ENCODE data around the gene PLXNA4. TPM values are rescaled to one million over a fixed set of nuclear protein-coding genes. Genes with fewer than 3 reads are reported as not detected.

PLXNA4 gene
- total RNA-seq, 1 donor from 2014 or later, result 3.5 TPM

DNA sequence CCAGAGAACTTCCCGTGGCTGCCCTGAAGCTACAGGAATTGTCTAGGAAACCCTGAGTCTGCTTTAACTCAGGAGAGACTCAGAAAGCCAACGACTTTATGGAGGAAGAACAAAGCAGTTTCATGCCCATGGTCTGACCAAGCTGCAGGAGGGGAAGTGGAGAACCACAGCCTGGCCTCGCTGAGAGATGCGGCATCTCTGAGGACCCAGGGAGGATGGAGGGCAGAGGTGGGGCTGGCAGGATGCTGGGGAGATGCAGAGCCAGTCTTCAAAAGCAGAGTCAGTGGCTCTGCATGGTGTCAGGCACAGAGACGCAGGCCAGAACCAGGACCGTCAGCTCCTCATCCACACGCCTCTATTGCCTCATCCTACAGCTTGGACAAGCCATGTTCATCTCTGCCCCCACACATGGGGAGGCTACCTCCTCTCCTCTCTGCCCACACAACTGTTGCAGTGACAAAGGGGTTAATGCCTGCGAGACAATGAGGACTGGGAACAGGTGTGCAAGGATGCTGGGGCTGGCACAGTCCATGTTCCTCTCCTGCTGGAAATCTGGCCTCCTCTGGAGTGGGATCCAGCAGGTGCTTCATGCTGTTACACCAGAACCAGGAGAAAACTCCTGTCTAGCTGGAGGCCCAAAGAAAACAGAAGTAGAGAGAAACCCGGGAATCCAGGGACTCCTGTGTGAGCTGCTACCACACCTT, 267.0 kb downstream of the PLXNA4 start:
- Mint-ChIP-seq H3K27me3 (ENCODE audit: unreplicated experiment) (peaks cover 4% of the 10 kb centered on the region), H3K4me3 (ENCODE audit: unreplicated experiment) (no peak overlapping the region), H3K4me1 (ENCODE audit: unreplicated experiment) (peaks cover 4% of the 10 kb centered on the region), H3K27ac (ENCODE audit: unreplicated experiment) (no peak overlapping the region), H3K36me3 (ENCODE audit: low read depth, unreplicated experiment) (no peaks in the 10 kb centered on the region), H3K9me3 (ENCODE audit: unreplicated experiment) (no peaks in the 10 kb centered on the region)
- DNase-seq (ENCODE audit: low spot score), result no peak
- TF ChIP-seq, protein P1, sequence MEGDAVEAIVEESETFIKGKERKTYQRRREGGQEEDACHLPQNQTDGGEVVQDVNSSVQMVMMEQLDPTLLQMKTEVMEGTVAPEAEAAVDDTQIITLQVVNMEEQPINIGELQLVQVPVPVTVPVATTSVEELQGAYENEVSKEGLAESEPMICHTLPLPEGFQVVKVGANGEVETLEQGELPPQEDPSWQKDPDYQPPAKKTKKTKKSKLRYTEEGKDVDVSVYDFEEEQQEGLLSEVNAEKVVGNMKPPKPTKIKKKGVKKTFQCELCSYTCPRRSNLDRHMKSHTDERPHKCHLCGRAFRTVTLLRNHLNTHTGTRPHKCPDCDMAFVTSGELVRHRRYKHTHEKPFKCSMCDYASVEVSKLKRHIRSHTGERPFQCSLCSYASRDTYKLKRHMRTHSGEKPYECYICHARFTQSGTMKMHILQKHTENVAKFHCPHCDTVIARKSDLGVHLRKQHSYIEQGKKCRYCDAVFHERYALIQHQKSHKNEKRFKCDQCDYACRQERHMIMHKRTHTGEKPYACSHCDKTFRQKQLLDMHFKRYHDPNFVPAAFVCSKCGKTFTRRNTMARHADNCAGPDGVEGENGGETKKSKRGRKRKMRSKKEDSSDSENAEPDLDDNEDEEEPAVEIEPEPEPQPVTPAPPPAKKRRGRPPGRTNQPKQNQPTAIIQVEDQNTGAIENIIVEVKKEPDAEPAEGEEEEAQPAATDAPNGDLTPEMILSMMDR (IDR thresholded peaks at IDR 0.05; ENCODE audit: unreplicated experiment), result no peak

DNA sequence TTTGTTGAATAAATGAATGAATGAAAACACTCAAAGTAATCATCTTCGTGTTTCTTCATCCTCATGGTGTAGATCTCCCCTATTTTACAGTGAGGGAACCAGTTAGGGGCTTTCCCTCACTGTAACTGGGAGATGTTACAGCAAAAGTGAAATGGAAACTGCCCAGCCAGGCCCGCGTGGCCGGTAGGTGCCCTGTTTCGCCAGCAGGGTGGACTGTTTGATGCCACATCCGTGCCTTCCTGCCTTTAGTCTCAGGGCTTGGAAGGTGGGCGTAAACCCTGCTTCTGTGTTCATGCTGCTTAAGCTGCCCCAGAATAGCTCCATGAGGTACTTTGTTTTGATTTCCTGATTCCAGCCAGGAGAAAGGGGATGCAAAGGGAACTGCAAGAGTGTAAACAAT, 268.8 kb downstream of the PLXNA4 start:
- H3K27ac Mint-ChIP-seq (ENCODE audit: unreplicated experiment), result no peak overlapping the region
- H3K4me1 Mint-ChIP-seq (ENCODE audit: unreplicated experiment), result peaks cover 4% of the 10 kb centered on the region
- DNase-seq (ENCODE audit: low spot score), result no peak
- no peaks in the 10 kb centered on the region for H3K9me3 Mint-ChIP-seq (ENCODE audit: unreplicated experiment)
- peaks cover under 1% of the 10 kb centered on the region for H3K27me3 Mint-ChIP-seq (ENCODE audit: unreplicated experiment)
- no peak overlapping the region for H3K4me3 Mint-ChIP-seq (ENCODE audit: unreplicated experiment)
- no peaks in the 10 kb centered on the region for H3K36me3 Mint-ChIP-seq (ENCODE audit: low read depth, unreplicated experiment)
- TF ChIP-seq, protein P1 (IDR thresholded peaks at IDR 0.05; ENCODE audit: unreplicated experiment), result no peak

DNA sequence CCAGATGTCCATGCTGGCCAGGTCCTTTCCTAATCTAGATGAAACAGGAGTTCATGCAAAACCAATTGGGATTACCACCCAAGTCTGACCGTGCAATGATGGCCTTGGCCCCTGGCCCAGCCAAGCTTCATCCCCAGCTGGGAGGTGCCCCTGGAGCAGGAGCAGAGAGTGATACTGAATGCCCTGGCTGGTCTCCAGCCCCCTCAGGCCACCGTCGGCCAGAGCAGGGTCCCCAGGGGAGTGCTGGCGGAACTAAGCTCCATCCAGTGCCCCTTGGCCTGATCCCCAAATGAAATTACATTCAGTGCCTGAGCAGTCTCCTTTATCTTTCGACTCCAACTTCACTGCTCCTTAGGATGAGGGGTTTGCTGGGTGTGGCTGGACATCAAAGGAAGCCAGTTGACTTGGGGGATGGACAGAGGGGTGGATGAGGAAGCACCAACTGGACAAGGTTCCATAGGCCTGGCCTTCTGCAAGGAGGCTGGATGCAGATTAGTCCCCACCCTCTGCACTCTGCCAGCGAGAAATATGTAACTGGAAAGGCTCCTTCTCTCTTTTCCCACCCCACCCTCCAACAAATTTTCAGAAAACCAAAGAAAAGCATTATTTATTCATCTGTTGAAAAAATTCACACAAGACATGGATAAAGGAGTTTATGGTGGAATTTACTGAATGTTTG, 275.5 kb downstream of the PLXNA4 start:
- Mint-ChIP-seq H3K36me3 (ENCODE audit: low read depth, unreplicated experiment) (no peaks in the 10 kb centered on the region), H3K9me3 (ENCODE audit: unreplicated experiment) (no peaks in the 10 kb centered on the region), H3K27me3 (ENCODE audit: unreplicated experiment) (peaks cover 1% of the 10 kb centered on the region), H3K4me3 (ENCODE audit: unreplicated experiment) (no peak overlapping the region), H3K4me1 (ENCODE audit: unreplicated experiment) (peaks cover 3% of the 10 kb centered on the region), H3K27ac (ENCODE audit: unreplicated experiment) (no peak overlapping the region)
- no peak for DNase-seq (ENCODE audit: low spot score)
- TF ChIP-seq, protein P1 (IDR thresholded peaks at IDR 0.05; ENCODE audit: unreplicated experiment), result no peak

DNA sequence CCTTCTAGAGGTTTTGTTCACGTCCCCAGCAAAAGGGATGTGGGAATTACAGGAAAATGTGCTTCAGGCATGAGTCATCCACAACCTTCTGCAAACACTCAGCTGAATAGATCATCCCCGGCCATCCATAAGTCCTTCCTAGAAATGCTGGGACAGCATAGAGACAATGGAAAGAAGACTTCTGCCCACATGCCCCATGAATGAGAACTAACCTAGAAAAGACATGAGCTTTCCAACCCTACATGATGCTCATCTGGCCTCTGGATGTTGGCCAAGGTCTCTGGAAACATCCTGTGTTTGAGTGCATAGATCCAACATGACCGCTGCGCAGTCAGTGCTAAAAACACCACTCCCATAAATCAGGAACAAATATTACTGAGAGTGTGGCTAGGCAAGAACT, 277.5 kb downstream of the PLXNA4 start:
- Mint-ChIP-seq H3K27ac (ENCODE audit: unreplicated experiment) (no peak overlapping the region), H3K4me1 (ENCODE audit: unreplicated experiment) (peaks cover 3% of the 10 kb centered on the region), H3K9me3 (ENCODE audit: unreplicated experiment) (no peaks in the 10 kb centered on the region), H3K36me3 (ENCODE audit: low read depth, unreplicated experiment) (no peaks in the 10 kb centered on the region), H3K4me3 (ENCODE audit: unreplicated experiment) (no peak overlapping the region), H3K27me3 (ENCODE audit: unreplicated experiment) (peaks cover 1% of the 10 kb centered on the region)
- TF ChIP-seq, protein P1 (IDR thresholded peaks at IDR 0.05; ENCODE audit: unreplicated experiment), result no peak
- no peak for DNase-seq (ENCODE audit: low spot score)

DNA sequence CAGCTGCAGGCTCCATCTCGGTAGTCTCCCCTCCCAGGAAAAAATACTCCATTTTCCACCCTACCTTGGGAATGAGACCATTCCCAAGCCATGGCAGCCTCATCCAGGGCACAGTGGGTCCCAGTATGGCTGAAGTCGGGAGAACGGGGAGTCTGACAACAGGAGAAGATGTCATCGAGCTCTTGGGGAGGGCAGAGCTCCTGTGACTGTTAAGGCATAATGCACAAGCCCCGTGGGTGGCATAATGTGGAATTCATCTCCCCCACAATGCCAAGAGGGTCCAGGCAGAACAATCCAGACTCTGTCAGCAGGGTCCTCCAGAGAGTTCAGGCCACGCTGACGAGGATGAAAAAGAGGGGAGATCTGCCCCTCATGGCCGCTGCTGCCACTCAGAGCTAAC, 279.4 kb downstream of the PLXNA4 start:
- TF ChIP-seq, protein P1 (IDR thresholded peaks at IDR 0.05; ENCODE audit: unreplicated experiment), result no peak
- no peak for DNase-seq (ENCODE audit: low spot score)
- H3K9me3 Mint-ChIP-seq (ENCODE audit: unreplicated experiment), result no peaks in the 10 kb centered on the region
- H3K4me1 Mint-ChIP-seq (ENCODE audit: unreplicated experiment), result peaks cover 18% of the 10 kb centered on the region
- no peak overlapping the region for H3K27ac Mint-ChIP-seq (ENCODE audit: unreplicated experiment)
- H3K4me3 Mint-ChIP-seq (ENCODE audit: unreplicated experiment), result no peak overlapping the region
- no peaks in the 10 kb centered on the region for H3K36me3 Mint-ChIP-seq (ENCODE audit: low read depth, unreplicated experiment)
- no peaks in the 10 kb centered on the region for H3K27me3 Mint-ChIP-seq (ENCODE audit: unreplicated experiment)

Data from endothelial cell (in vitro differentiated cells).